Esophagus squamous epithelium (tissue), 5 donors: ENCODE measurements around the gene MAML3. TPM values are rescaled to one million over a fixed set of nuclear protein-coding genes. Genes with fewer than 3 reads are reported as not detected.

Experiments
- DNase-seq: peaks from one replicate; lab custom pipeline; 2025; lab: John Stamatoyannopoulos, UW
- H3K27ac ChIP-seq, 4 donors: fragments of 200-600 bp; sonication (generic); one replicate each; pipeline ENCODE4 v1.5.1; 2016 to 2019; ENCODE audit warnings: mild to moderate bottlenecking in 1 of 4
- H3K27me3 ChIP-seq, 4 donors: fragments of 200-600 bp; sonication (generic); 1 replicate in 3 of 4; 2 replicates in 1 of 4; pipeline versions ENCODE4 v1.5.1 to v1.6.0; 2017 to 2021; ENCODE audit warnings: antibody characterized with exemption in 1 of 4
- H3K36me3 ChIP-seq, 3 donors: fragments of 200-600 bp; sonication (generic); one replicate each; pipeline ENCODE4 v1.5.1; 2016 to 2019
- H3K4me1 ChIP-seq, 3 donors: fragments of 200-600 bp; sonication (generic); one replicate each; pipeline ENCODE4 v1.5.1; 2017 to 2019
- H3K4me3 ChIP-seq, 4 donors: fragments of 200-600 bp; sonication (generic); 1 replicate in 3 of 4; 2 replicates in 1 of 4; pipeline ENCODE4 v1.5.1; 2016 to 2019; ENCODE audit warnings: mild to moderate bottlenecking in 2 of 4, moderate library complexity in 1 of 4
- H3K9me3 ChIP-seq, 3 donors: fragments of 200-600 bp; sonication (generic); one replicate each; pipeline ENCODE4 v1.5.1; 2016 to 2019
- CTCF ChIP-seq, 6 experiments: fragments of 450-650 bp in 4 of 6; fragments of 200-600 bp in 2 of 6; sonication (generic) in 2 of 6; IDR thresholded peaks; one replicate each; pipeline ENCODE4 v1.5.1; 2016 to 2019; ENCODE audit warnings: antibody characterized with exemption in 6 of 6, mild to moderate bottlenecking in 4 of 6, moderate library complexity in 4 of 6
- POLR2A ChIP-seq, 4 donors: fragments of 450-650 bp; IDR thresholded peaks; one replicate each; pipeline ENCODE4 v1.6.1; 2017; ENCODE audit warnings: antibody characterized with exemption in 4 of 4, mild to moderate bottlenecking in 4 of 4, moderate library complexity in 3 of 4
- WGBS, 2 donors: methylation state at CpG; one replicate each; pipeline ENCODE4 v1.1.5; 2018; 5-methylcytosine and 5-hydroxymethylcytosine counted together
- intact Hi-C: fragments of 100-400 bp; cut with DNase I; formaldehyde crosslinking; loops from one replicate; pipeline ENCODE4 v1.15.0; 2022
- total RNA-seq, 4 donors: library from RNA; depleted of rRNA; stranded (reverse); fragments of >200 nt; gene quantifications; one replicate each; pipeline ENCODE4 v1.1.0, GENCODE V29; 2016
- donor health status: DM: yes; HTN: yes; CAD: no.

MAML3 gene
- total RNA-seq, 4 donors from 2014 or later: 6.9 to 14.2 (median 8.9) TPM

- peaks cover 0 to 44% (median 17%) of the 10 kb centered on the region in 3 donors for H3K4me1 ChIP-seq
- no peaks in the 10 kb centered on the region for H3K9me3 ChIP-seq
- H3K4me3 ChIP-seq: no peak overlapping the region
- TF ChIP-seq CTCF (IDR thresholded peaks at IDR 0.05) (no peak), POLR2A (IDR thresholded peaks at IDR 0.05) (no peak)
- 51 to 52% methylated on average over 2 of the region's 2 CpGs for WGBS, 2 donors
- no peaks in the 10 kb centered on the region for H3K27me3 ChIP-seq
- H3K36me3 ChIP-seq: no peaks in the 10 kb centered on the region
- peak overlapping the region in 2 of 4 donors; percentile 53 to 59 for H3K27ac ChIP-seq
- intact Hi-C loops: no loop called here
- DNase-seq: no peak
Observed at GRCh38 chr4:139915037-139915436, 238.9 kb downstream of the MAML3 start.

DNA sequence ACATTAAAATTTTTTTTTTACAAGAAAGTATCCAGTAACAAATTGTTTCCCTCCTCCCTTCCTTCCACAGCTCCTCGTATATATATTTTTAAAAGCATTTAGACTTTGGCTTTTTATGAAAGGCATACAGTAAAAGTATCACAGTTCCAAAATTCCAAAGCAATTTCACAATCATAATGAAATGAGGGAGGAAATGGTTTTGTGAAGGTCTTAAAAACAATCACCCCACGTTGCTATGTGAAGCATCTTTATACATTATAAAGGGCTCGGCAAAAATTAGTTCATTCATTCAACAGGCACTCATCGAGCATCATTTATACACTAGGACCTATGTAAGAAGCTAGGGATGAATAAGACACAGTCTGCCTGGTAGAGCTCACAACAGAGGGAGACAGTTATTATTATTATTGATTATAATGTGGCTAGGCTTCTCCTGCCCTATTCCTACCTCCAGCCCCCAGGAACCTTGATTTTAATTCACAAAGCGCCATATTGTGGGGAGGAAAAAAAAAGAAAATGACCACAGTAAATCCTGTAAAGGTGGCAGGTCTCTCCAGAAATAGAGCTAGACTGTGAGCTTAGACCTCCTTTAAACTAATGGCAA is 239.9 kb downstream of the MAML3 start:
- TF ChIP-seq POLR2A (IDR thresholded peaks at IDR 0.05) (no peak), CTCF (IDR thresholded peaks at IDR 0.05) (no peak)
- intact Hi-C loops: no loop called here

DNA sequence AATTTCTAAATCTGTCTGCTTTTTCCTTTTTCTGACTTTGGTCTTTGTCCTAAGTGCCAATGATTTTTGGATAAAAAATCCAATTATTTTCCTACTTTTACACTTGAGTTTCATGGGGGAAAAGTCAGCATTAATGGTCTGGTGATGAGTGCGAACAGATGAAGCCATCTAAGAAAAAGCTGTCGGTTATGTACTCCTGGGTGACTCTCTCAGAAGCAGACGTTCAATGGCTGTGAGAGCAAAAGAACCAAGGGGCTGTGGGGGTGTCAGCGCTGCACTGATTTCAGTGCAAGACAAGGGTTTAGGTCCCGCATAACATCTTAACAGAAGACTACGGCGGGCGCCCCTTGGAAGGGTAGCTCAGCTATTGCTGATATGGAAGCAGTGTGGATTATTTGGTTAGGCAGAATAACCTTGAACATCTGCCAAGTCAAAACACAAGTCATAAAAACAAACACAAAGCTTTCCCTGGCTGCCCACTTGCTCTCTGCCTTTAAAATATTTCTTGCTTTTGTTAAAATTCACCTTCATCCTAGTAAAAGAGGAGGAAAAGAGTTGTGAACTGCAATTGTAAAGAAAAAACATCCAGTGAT is 240.5 kb downstream of the MAML3 start:
- H3K36me3 ChIP-seq: no peaks in the 10 kb centered on the region

More for the DNA sequence above, 239.9 kb downstream of the MAML3 start:
- H3K4me1 ChIP-seq: peaks cover 0 to 35% (median 13%) of the 10 kb centered on the region in 3 donors
- H3K36me3 ChIP-seq: no peaks in the 10 kb centered on the region
- no peak for DNase-seq
- peak overlapping the region in 2 of 4 donors; percentile 1 to 53 for H3K27ac ChIP-seq
- no peak overlapping the region for H3K4me3 ChIP-seq
- H3K9me3 ChIP-seq: no peaks in the 10 kb centered on the region
- 47 to 51% methylated on average over 5 of the region's 5 CpGs for WGBS, 2 donors
- no peaks in the 10 kb centered on the region for H3K27me3 ChIP-seq

DNA sequence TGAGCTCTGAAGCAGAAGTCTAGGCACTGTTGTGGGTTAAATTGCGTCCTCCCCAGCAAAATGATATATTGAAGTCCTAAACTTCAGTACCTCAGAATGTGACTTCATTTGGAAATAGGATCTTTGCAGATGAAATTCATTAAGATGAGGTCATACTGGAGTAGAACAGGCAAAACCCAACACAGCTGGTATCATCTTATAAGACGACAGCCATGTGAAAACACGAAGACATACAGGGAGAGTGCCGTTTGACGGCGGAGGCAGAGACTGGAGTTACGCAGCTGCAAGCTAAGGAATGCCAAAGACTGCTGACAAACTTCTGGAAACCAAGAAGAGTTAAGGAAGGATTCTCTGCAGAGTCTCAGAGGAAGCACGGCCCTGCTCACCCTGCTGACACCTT is 241.5 kb downstream of the MAML3 start:
- no peak for DNase-seq
- H3K27ac ChIP-seq: no peak overlapping the region
- H3K9me3 ChIP-seq: no peaks in the 10 kb centered on the region
- TF ChIP-seq CTCF (IDR thresholded peaks at IDR 0.05) (no peak), POLR2A (IDR thresholded peaks at IDR 0.05) (no peak)
- WGBS, 2 donors: 89 to 91% methylated on average over 8 of the region's 8 CpGs
- no peak overlapping the region for H3K4me3 ChIP-seq
- intact Hi-C loops: no loop called here
- no peaks in the 10 kb centered on the region for H3K36me3 ChIP-seq
- H3K4me1 ChIP-seq: peaks cover 0 to 33% (median 12%) of the 10 kb centered on the region in 3 donors
- H3K27me3 ChIP-seq: no peaks in the 10 kb centered on the region

More for the DNA sequence above, 240.5 kb downstream of the MAML3 start:
- no peaks in the 10 kb centered on the region for H3K27me3 ChIP-seq
- H3K9me3 ChIP-seq: no peaks in the 10 kb centered on the region
- H3K4me3 ChIP-seq: no peak overlapping the region
- intact Hi-C loops: no loop called here
- no peak for DNase-seq
- TF ChIP-seq CTCF (IDR thresholded peaks at IDR 0.05) (no peak), POLR2A (IDR thresholded peaks at IDR 0.05) (no peak)
- peak overlapping the region in 1 of 4 donors; percentile 1 for H3K27ac ChIP-seq
- H3K4me1 ChIP-seq: peaks cover 0 to 30% (median 13%) of the 10 kb centered on the region in 3 donors
- 63 to 68% methylated on average over 8 of the region's 8 CpGs for WGBS, 2 donors

- H3K27me3 ChIP-seq: no peaks in the 10 kb centered on the region
- peaks cover 0 to 41% (median 8%) of the 10 kb centered on the region in 3 donors for H3K4me1 ChIP-seq
- intact Hi-C loops: no loop called here
- no peaks in the 10 kb centered on the region for H3K36me3 ChIP-seq
- no peaks in the 10 kb centered on the region for H3K9me3 ChIP-seq
- H3K27ac ChIP-seq: no peak overlapping the region
- no peak for DNase-seq
- 78 to 93% methylated on average over 3 of the region's 3 CpGs for WGBS, 2 donors
- no peak overlapping the region for H3K4me3 ChIP-seq
- no peak for TF ChIP-seq POLR2A (IDR thresholded peaks at IDR 0.05)
- TF ChIP-seq CTCF (IDR thresholded peaks at IDR 0.05): no peak
Observed at GRCh38 chr4:139910106-139910505, 243.9 kb downstream of the MAML3 start.
